IPS DF 4.7 (cell line): Measurements from ENCODE around the gene FBXO22.
"Not testable (repeated sequence)": the region's sequence is repeated elsewhere in the genome, so short reads cannot be mapped to it uniquely, and the experiment has no call there.

Source experiments
- DNase-seq: peaks from one replicate; pipeline ENCODE4 v3.0.0-alpha.2; 2013; ENCODE audit warnings: low spot score; ENCODE audit errors: extremely low read depth

Gene FBXO22

DNA sequence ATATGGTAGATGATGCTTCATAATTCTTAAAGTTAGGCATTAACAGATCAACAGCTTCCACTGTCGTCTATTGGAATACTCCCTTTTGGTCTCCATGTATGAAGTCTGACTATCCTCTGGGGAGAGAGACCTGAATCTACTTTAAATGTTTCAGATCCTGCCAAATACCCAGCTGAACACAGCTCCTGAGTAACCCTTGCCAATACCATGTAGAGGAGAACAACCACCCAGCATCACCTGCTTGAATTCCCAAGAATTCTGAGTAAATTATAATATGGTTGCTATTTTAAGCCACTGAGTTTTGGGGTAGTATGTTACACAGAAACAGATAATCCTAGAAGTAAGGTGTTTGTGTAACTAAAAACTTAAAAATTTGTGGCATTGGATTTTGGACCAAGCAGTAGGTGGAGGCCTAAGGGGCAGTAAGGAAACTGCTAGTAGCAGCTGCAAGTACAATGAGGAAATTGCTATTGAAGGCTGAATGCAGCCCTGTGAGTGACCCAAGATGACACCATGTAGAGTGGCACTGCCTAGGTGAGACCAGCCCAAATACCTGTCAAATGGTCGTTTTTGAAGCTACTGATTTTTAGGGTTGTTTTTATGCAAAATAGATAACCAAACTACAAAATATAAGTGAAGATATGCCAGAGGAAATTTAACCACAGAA is 77.6 kb downstream of the FBXO22 start:
- DNase-seq = no peak

DNA sequence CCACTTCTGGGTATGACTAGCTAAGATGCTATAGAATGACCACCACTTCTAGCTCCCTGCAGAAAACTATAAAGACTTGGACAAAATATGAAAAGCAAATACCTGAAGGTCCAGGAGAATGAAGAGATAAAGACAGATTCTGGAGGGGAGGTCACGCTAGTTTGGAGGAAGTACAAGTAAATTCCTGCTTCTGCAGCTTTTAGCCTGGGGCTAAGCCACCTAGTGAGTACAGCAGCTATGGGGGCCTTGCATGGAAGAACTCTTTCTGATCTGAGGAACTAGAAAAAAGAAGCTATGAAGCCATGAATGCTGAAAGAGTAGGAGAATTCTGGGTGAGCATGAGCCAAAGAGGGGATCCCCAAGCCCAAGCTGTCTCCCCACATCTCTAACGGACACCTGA is 78.8 kb downstream of the FBXO22 start:
- no peak for DNase-seq

DNA sequence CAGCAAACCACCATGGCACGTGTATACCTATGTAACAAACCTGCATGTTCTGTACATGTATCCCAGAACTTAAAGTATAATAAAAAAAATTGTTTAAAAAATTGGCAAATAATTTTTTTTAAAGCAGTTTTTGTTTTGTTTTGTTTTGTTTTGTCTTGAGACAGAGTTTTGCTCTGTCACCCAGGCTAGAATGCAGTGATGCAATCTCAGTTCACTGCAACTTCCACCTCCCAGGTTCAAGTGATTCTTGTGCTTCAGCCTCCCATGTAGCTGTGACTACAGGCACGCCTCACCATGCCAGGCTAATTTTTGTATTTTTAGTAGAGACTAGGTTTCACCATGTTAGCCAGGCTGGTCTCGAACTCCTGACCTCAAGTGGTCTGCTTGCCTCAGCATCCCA is 81.0 kb downstream of the FBXO22 start:
- DNase-seq = not testable (repeated sequence)

DNA sequence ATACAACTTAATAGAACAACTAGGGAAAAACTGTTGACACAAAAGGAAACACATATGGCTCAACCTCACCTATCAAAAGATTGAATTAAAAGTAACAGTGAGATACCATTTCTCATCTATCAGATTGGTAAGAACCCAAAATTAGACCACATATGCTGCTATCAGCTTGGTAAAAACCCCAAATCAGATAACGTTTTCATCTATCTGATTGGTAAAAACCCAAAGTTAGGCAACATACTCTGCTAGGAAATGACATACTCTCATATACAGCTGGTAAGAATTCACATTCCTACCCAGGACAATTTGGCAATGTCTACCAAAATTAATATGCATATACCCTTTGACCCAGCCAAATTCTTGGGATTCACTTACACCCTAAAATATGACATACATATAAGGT is 82.3 kb downstream of the FBXO22 start:
- no peak for DNase-seq

DNA sequence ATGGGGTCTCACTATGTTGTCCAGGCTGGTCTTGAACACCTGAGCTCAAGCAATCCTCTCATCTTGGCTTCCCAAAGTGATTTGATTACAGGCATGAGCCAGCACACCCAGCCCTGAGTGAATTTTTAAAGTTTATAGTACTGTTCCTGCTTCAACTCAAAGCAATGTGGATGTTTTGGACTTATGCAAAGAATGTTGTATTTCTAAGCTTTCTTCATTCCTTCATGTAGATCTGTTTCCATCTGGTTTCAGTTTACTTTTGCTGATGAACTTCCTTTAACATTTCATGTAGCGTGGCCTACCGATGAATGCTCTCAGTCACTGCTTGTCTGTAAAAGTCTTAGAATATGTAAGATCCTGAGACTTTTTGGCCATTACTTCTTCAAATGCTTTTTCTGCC is 85.4 kb downstream of the FBXO22 start:
- DNase-seq = no peak

DNA sequence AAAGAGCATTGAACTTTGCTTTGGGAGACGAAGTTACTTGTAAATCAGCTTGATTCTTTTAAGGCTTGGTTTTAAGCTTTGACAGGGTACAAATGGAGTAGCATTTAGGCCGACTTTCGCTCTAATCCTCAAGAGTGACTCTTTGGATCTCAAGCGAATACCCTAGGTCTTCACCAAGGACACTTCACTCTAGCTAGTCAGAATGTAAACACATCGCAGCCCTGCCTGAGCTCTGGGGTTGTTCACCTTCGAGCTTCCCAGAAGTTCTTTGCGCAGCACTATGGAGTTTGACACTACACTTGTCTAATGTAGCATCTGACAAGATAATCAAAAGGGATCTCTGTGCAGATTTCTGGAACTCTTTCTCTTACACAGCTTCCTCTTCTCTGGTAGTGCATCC is 86.2 kb downstream of the FBXO22 start:
- DNase-seq = no peak
